COLO668 (cell line): ENCODE data around the gene ARID4A.
"Not testable (repeated sequence)": the region's sequence is repeated elsewhere in the genome, so short reads cannot be mapped to it uniquely, and the experiment has no call there.

Experiments
- DNase-seq: peaks from one replicate; lab custom pipeline; 2025; ENCODE audit not compliant: unreplicated experiment; lab: John Stamatoyannopoulos, UW

Gene ARID4A

DNA sequence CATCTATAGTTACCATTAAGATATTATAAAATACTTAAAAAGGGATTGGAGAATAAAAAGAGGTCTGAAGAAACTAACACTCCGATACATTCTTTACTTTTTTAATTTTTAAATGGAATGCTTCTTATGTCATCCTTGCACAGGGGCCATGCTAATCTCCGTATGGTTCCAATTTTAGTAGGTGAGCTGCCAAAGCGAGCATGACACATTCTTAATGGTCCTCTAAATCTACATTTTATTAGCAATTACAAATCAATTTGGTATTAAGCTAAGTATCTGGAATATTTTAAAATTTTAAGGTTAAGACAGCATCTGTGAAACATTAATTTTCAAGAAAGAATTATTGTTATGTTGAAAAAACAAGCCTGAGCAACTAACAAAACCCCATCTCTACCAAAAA lies 6.2 kb upstream of the ARID4A start:
- DNase-seq = no peak

- no peak for DNase-seq
Observed at GRCh38 chr14:58294201-58294600, 4.2 kb upstream of the ARID4A start.

GRCh38 chr14:58296726-58297125 lies 1.6 kb upstream of the ARID4A start:
- DNase-seq = no peak

- no peak for DNase-seq
Observed at GRCh38 chr14:58297412-58297761, 968 bp upstream of the ARID4A start.

GRCh38 chr14:58297762-58298476 lies 436 bp upstream of the ARID4A start:
- peak; percentile 99 for DNase-seq

GRCh38 chr14:58299401-58300330 lies 1.3 kb downstream of the ARID4A start:
- peak; percentile 33 for DNase-seq

- no peak for DNase-seq
Observed at GRCh38 chr14:58301416-58301815, 3.1 kb downstream of the ARID4A start.

GRCh38 chr14:58305730-58306129 lies 7.4 kb downstream of the ARID4A start:
- DNase-seq = no peak

GRCh38 chr14:58307597-58308316 lies 9.4 kb downstream of the ARID4A start:
- DNase-seq = no peak

DNA sequence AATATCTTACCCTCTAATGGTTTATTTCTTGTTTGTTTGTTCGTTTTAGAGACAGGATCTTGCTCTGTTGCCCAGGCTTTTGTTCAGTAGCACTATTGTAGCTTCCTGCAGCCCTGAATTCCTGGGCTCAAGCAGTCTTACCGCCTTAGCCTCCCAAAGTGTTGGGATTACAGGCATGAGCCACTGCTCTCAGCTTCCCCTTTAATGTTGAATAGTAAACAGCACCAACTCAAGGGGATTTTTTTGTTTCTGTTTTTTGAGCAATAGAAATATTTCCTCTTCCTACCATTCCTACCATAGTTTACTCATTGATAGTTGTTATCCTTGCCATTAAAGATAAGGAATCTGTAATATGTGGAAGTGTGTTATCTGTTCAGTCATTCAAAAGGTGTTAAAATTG lies 10.7 kb downstream of the ARID4A start:
- no peak for DNase-seq

DNA sequence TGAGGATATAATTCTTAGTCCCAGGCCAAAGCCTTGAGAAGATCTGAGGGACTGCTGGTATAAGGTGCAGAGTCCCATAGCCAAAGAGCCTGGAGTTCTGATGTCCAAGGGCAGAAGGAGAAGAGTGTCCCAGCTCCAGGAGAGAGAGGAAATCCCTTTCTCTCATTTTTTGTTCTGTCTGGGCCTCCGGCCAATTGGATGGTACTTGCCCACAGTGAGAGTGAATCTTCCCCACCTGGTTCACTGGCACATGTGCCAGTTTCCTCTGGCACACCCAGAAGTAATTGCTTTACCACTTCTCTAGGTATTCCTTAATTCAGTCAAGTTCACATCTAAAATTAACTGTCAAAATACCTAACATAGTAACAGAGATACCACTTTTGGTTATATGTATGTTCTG lies 15.3 kb downstream of the ARID4A start:
- DNase-seq = no peak

GRCh38 chr14:58315606-58316005 lies 17.3 kb downstream of the ARID4A start:
- no peak for DNase-seq

DNA sequence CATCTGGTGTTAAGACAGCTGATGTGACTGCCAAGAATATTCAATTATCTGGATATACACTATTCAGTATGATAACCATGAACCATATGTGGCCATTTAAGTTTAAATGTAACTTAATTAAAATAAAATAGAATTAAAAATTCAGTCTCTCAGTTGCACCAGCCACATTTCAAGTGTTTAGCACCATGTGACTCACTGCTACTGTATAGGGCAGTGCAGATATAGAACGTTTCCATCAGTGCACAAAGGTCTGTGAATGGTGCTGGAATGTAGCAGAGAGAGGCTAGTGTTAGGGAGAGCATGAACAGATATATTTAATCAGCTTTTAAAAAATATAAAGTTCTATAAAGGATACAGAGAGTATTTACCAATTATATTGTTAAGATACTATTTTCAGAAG lies 28.7 kb downstream of the ARID4A start:
- DNase-seq = no peak

GRCh38 chr14:58331111-58331510 lies 32.8 kb downstream of the ARID4A start:
- DNase-seq = peak; percentile 95

GRCh38 chr14:58332561-58332960 lies 34.2 kb downstream of the ARID4A start:
- no peak for DNase-seq

- DNase-seq = not testable (repeated sequence)
Observed at GRCh38 chr14:58339666-58340065, 41.3 kb downstream of the ARID4A start.

DNA sequence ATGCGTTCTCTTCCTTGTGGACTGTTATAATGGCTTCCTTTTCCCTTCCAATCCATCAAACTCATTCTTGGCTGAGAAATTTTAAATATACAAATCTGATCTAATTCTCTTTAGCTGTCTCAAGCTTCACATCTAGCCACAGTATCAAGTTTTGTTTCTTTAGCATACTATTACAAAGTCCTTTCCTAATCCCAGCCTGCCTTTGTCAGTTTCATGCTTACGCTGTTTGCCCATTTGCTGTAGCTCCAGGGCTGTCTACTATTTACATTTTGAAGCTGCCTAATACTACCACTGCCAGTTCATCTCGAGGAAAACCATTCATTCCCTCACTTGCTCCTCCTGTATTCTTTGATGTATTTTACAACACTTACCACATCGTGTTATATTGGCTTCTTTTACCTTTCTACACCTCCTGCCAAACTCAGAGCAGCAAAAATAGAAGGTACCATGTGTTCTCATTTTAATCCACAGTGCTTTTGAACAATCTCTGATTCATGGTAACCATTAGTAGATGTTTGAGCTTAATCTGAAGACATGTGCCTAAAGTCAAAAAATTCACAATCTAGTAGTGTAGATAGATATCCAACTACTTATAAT lies 42.9 kb downstream of the ARID4A start:
- DNase-seq = no peak

GRCh38 chr14:58343535-58343934 lies 45.2 kb downstream of the ARID4A start:
- not testable (repeated sequence) for DNase-seq

- no peak for DNase-seq
Observed at GRCh38 chr14:58353516-58354299, 55.4 kb downstream of the ARID4A start.

- no peak for DNase-seq
Observed at GRCh38 chr14:58354808-58355207, 56.5 kb downstream of the ARID4A start.
